K562 (cell line): ENCODE results near the gene GRK3. TPM values are rescaled to one million over a fixed set of nuclear protein-coding genes. Genes with fewer than 3 reads are reported as not detected.

Experiments
- ATAC-seq: fragments of 200-7000 bp; cut with Tn5 transposase; 3 replicates; pipeline ENCODE4 v1.9.1; 2020; ENCODE audit warnings: moderate library complexity
- BruUV-seq: library from RNA; stranded (reverse); fragments of 400-500 nt; replicated peaks from 2 replicates; lab custom pipeline; 2021; lab: Mats Ljungman, UMichigan
- CTCF ChIA-PET: fragments of 300-600 bp; formaldehyde crosslinking; extraction: SDS; loops from one replicate; lab custom pipeline; 2021; ENCODE audit warnings: low intra/inter-chr PET ratio; lab: Yijun Ruan, JAX
- POLR2A ChIA-PET: fragments of 300-600, 350-650 bp; sonication (Branson Sonifier 250); formaldehyde crosslinking; extraction: SDS; loops from one replicate; lab custom pipeline; 2021; ENCODE audit warnings: antibody characterized with exemption, inconsistent platforms; lab: Yijun Ruan, JAX
- DNase-seq, 4 experiments: peaks; one replicate each; pipeline versions ENCODE4 v3.0.0 to v3.0.0-alpha.2; 2011 to 2018; ENCODE audit warnings: low spot score in 3 of 4, mixed read lengths in 3 of 4; ENCODE audit errors: extremely low read depth in 1 of 4
- FAIRE-seq: peaks from 2 replicates; lab custom pipeline; 2011; peaks lifted over from hg19 to GRCh38; lab: Jason Lieb, UNC
- H2AFZ ChIP-seq: 2 replicates; pipeline ENCODE4 v1.6.0; 2011; ENCODE audit warnings: low read depth, low read length, control low read depth, inconsistent platforms
- H3K27ac ChIP-seq: fragments of 200-600 bp; 3 replicates; pipeline ENCODE4 v1.8.0; 2011; ENCODE audit warnings: low read depth, mild to moderate bottlenecking, control low read depth, inconsistent platforms, low read length, moderate library complexity, mixed read lengths; ENCODE audit errors: extremely low read depth
- H3K27me3 ChIP-seq, 2 experiments: fragments of 300-600 bp in 1 of 2; 2 replicates in 1 of 2; 3 replicates in 1 of 2; pipeline versions ENCODE4 v1.6.0 to v1.8.0; 2011; ENCODE audit warnings: inconsistent platforms in 2 of 2, low read length in 2 of 2, mild to moderate bottlenecking in 1 of 2, mixed read lengths in 1 of 2, moderate library complexity in 1 of 2; ENCODE audit not compliant: control insufficient read depth in 2 of 2, insufficient read depth in 2 of 2
- H3K36me3 ChIP-seq: fragments of 300-600 bp; 3 replicates; pipeline ENCODE4 v1.8.0; 2011; ENCODE audit warnings: mild to moderate bottlenecking, low read length, inconsistent platforms; ENCODE audit not compliant: control insufficient read depth, insufficient read depth
- H3K4me1 ChIP-seq, 2 experiments: fragments of 200-600 bp in 1 of 2; replicated peaks in 1 of 2; 2 replicates in 1 of 2; 3 replicates in 1 of 2; pipeline versions ENCODE4 v1.5.1 to v1.8.0; 2011; ENCODE audit warnings: inconsistent platforms in 2 of 2, low read length in 2 of 2, mild to moderate bottlenecking in 1 of 2, mixed read lengths in 1 of 2, moderate library complexity in 1 of 2; ENCODE audit not compliant: control insufficient read depth in 2 of 2, insufficient read depth in 2 of 2
- H3K4me2 ChIP-seq: 2 replicates; pipeline ENCODE4 v1.6.1; 2011; ENCODE audit warnings: low read length, control low read depth, inconsistent platforms, mixed read lengths; ENCODE audit not compliant: insufficient read depth
- H3K4me3 ChIP-seq: fragments of 200-600 bp; sonication (generic), shearing (Covaris generic); 2 replicates; pipeline ENCODE4 v1.5.1; 2016; ENCODE audit warnings: control low read depth, inconsistent platforms
- H3K79me2 ChIP-seq: fragments of 200-600 bp; 3 replicates; pipeline ENCODE4 v1.8.0; 2011; ENCODE audit warnings: low read length, inconsistent platforms; ENCODE audit not compliant: control insufficient read depth, insufficient read depth
- H3K9ac ChIP-seq, 2 experiments: 2 replicates each; pipeline versions ENCODE4 v1.6.0 to v1.6.1; 2011; ENCODE audit warnings: low read depth in 2 of 2, low read length in 2 of 2, control low read depth in 1 of 2, inconsistent platforms in 1 of 2, mild to moderate bottlenecking in 1 of 2, mixed read lengths in 1 of 2; ENCODE audit not compliant: insufficient read depth in 1 of 2
- H3K9me1 ChIP-seq: one replicate; pipeline ENCODE4 v1.6.0; 2011; ENCODE audit warnings: inconsistent platforms, mild to moderate bottlenecking, low read length, moderate library complexity; ENCODE audit not compliant: control insufficient read depth, insufficient read depth
- H3K9me3 ChIP-seq: replicated peaks from 2 replicates; pipeline ENCODE4 v1.5.1; 2011; ENCODE audit warnings: low read depth, low read length, inconsistent platforms; ENCODE audit not compliant: control insufficient read depth, insufficient read depth
- H4K20me1 ChIP-seq: replicated peaks from 2 replicates; pipeline ENCODE4 v1.6.1; 2011; ENCODE audit warnings: low read length, inconsistent platforms, mixed read lengths; ENCODE audit not compliant: control insufficient read depth, insufficient read depth
- ADNP ChIP-seq: fragments of 200-800 bp; sonication (Bioruptor generic); IDR thresholded peaks from 2 replicates; pipeline ENCODE4 v1.6.1; 2016; ENCODE audit warnings: missing genetic modification characterization, missing compliant biosample characterization
- ATF7 ChIP-seq: fragments of 450-650 bp; IDR thresholded peaks from 2 replicates; pipeline ENCODE4 v1.7.1; 2014; ENCODE audit warnings: mild to moderate bottlenecking, moderate library complexity
- CREM ChIP-seq: IDR thresholded peaks from 2 replicates; pipeline ENCODE4 v1.6.1; 2014; ENCODE audit warnings: antibody characterized with exemption, low read depth
- GABPB1 ChIP-seq: sonication (generic); formaldehyde crosslinking; IDR thresholded peaks from 2 replicates; pipeline ENCODE4 v1.8.0; 2022; ENCODE audit warnings: mild to moderate bottlenecking, missing genetic modification reagents
- KAT2B ChIP-seq: IDR thresholded peaks from one replicate; pipeline ENCODE4 v1.6.1; 2012; ENCODE audit warnings: low read depth, mild to moderate bottlenecking, control low read depth, inconsistent platforms, low read length, moderate library complexity
- KLF13 ChIP-seq: fragments of 450-650 bp; IDR thresholded peaks from 2 replicates; pipeline ENCODE4 v1.6.1; 2016; ENCODE audit warnings: missing genetic modification characterization, low read depth, mild to moderate bottlenecking, missing compliant biosample characterization, moderate library complexity, borderline replicate concordance
- MBD2 ChIP-seq: sonication (generic); IDR thresholded peaks from 2 replicates; pipeline ENCODE4 v1.6.1; 2016; ENCODE audit warnings: low read depth, borderline replicate concordance
- PCBP1 ChIP-seq: fragments of 200-400 bp; formaldehyde crosslinking; IDR thresholded peaks from 2 replicates; pipeline ENCODE4 v1.6.1; 2018; ENCODE audit warnings: mild to moderate bottlenecking, low read depth, low read length; ENCODE audit not compliant: poor library complexity, severe bottlenecking
- PTTG1 ChIP-seq: fragments of 450-650 bp; IDR thresholded peaks from 2 replicates; pipeline ENCODE4 v1.6.1; 2016; ENCODE audit warnings: low read depth, mild to moderate bottlenecking, missing genetic modification characterization, missing compliant biosample characterization
- PURB ChIP-seq: sonication (generic); formaldehyde crosslinking; IDR thresholded peaks from 2 replicates; pipeline ENCODE4 v1.9.0; 2021; ENCODE audit warnings: low read depth, mild to moderate bottlenecking, missing genetic modification reagents
- RNF2 ChIP-seq: sonication (generic); IDR thresholded peaks from 2 replicates; pipeline ENCODE4 v1.6.1; 2016
- SRSF3 ChIP-seq: fragments of 200-400 bp; formaldehyde crosslinking; IDR thresholded peaks from 2 replicates; pipeline ENCODE4 v1.6.1; 2016; ENCODE audit warnings: mild to moderate bottlenecking, low read length, moderate library complexity; ENCODE audit not compliant: insufficient read depth
- ZNF143 ChIP-seq: sonication (generic); formaldehyde crosslinking; IDR thresholded peaks from 2 replicates; pipeline ENCODE4 v1.9.0; 2022; ENCODE audit warnings: mild to moderate bottlenecking, missing genetic modification reagents
- ZNF551 ChIP-seq: fragments of 250-450 bp; sonication (Bioruptor Pico); IDR thresholded peaks from 2 replicates; pipeline ENCODE4 v1.5.0; 2021; ENCODE audit warnings: mild to moderate bottlenecking, moderate library complexity
- WGBS: fragments of 100-300 bp; shearing (Covaris generic); methylation state at CpG from one replicate; pipeline ENCODE4 v1.1.6; 2016; ENCODE audit warnings: low coverage, mixed read lengths; ENCODE audit not compliant: insufficient coverage; ENCODE audit errors: missing lambda C conversion rate; 5-methylcytosine and 5-hydroxymethylcytosine counted together
- in situ Hi-C: fragments of 300-500 bp; cut with MboI; formaldehyde crosslinking; loops from 4 replicates; pipeline ENCODE4 v1.15.0; 2018; ENCODE audit warnings: inconsistent platforms, mixed read lengths
- intact Hi-C: fragments of 100-400 bp; cut with micrococcal nuclease; formaldehyde crosslinking; loops from 2 replicates; pipeline ENCODE4 v1.14.2; 2022
- polyA plus RNA-seq, 8 experiments: library from polyadenylated mRNA; depleted of rRNA in 4 of 8; stranded (reverse) in 5 of 8; unstranded in 3 of 8; fragments of >200 nt; fragmentation: Nextera tagmentation in 2 of 8; fragmentation: Illumina TruSeq in 1 of 8; extraction: Ambion mirVana in 2 of 8; extraction: Trizol in 1 of 8; gene quantifications; 2 replicates each; pipeline versions ENCODE4 v1.2.1 to v1.2.3, GENCODE V29; 2011 to 2014; ENCODE audit warnings: inconsistent platforms in 1 of 8, missing spikeins in 1 of 8
- total RNA-seq, 7 experiments: library from RNA; depleted of rRNA in 6 of 7; stranded (reverse); fragments of >200 nt in 6 of 7; fragmentation: Illumina TruSeq in 2 of 7; extraction: Trizol in 2 of 7; gene quantifications; 2 replicates each; pipeline versions ENCODE4 v1.2.1 to v1.2.3, GENCODE V29; 2011 to 2021; ENCODE audit warnings: low replicate concordance in 1 of 7
- TF ChIP-seq, protein P1 (sequence below): sonication (generic); formaldehyde crosslinking; IDR thresholded peaks from 2 replicates; pipeline ENCODE4 v1.8.0; 2022; ENCODE audit warnings: mild to moderate bottlenecking, missing genetic modification reagents
- TF ChIP-seq, protein P2 (sequence below): sonication (generic); formaldehyde crosslinking; IDR thresholded peaks from 2 replicates; pipeline ENCODE4 v1.8.1; 2022; ENCODE audit warnings: missing genetic modification reagents
- TF ChIP-seq, protein P3 (sequence below): fragments of 200-800 bp; sonication (Bioruptor generic); IDR thresholded peaks from 2 replicates; pipeline ENCODE4 v1.6.1; 2017; ENCODE audit warnings: missing genetic modification characterization, missing compliant biosample characterization

Gene GRK3
- total and polyA plus RNA-seq, 9 of the 15 experiments (the other 6 are each of a cell fraction or from before 2014, with no cell fraction given), result 1.4 to 7.6 (median 3.6) TPM

DNA sequence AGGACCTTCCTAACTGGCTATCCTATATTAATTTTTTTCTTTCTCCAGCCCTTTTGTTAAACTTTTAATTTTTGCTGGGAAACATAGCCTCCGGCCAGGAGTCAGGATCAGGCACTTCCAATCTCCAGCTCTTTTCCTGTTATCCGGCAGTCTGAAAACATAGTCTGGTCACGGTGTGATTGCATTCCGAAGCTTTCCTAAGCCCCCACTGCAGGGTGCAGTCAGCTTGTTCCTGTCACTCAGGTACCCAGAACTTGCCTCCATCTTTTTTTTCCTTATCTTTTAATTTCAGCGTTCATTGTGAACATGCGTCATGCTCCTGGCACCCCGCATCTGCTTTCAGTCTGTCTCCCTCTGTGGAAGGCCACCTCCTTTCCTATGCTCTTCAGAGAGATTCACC, 59.4 kb downstream of the GRK3 start:
- ATAC-seq, result no peak
- POLR2A ChIA-PET, result no interaction called here
- H3K79me2 ChIP-seq, result no peaks in the 10 kb centered on the region
- no peak for TF ChIP-seq SRSF3
- no peak for TF ChIP-seq ZNF551 (CRISPR knock-in tag)
- TF ChIP-seq KAT2B, result no peak
- TF ChIP-seq, protein P1, sequence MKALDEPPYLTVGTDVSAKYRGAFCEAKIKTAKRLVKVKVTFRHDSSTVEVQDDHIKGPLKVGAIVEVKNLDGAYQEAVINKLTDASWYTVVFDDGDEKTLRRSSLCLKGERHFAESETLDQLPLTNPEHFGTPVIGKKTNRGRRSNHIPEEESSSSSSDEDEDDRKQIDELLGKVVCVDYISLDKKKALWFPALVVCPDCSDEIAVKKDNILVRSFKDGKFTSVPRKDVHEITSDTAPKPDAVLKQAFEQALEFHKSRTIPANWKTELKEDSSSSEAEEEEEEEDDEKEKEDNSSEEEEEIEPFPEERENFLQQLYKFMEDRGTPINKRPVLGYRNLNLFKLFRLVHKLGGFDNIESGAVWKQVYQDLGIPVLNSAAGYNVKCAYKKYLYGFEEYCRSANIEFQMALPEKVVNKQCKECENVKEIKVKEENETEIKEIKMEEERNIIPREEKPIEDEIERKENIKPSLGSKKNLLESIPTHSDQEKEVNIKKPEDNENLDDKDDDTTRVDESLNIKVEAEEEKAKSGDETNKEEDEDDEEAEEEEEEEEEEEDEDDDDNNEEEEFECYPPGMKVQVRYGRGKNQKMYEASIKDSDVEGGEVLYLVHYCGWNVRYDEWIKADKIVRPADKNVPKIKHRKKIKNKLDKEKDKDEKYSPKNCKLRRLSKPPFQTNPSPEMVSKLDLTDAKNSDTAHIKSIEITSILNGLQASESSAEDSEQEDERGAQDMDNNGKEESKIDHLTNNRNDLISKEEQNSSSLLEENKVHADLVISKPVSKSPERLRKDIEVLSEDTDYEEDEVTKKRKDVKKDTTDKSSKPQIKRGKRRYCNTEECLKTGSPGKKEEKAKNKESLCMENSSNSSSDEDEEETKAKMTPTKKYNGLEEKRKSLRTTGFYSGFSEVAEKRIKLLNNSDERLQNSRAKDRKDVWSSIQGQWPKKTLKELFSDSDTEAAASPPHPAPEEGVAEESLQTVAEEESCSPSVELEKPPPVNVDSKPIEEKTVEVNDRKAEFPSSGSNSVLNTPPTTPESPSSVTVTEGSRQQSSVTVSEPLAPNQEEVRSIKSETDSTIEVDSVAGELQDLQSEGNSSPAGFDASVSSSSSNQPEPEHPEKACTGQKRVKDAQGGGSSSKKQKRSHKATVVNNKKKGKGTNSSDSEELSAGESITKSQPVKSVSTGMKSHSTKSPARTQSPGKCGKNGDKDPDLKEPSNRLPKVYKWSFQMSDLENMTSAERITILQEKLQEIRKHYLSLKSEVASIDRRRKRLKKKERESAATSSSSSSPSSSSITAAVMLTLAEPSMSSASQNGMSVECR (CRISPR knock-in tag), result no peak
- TF ChIP-seq, protein P2, sequence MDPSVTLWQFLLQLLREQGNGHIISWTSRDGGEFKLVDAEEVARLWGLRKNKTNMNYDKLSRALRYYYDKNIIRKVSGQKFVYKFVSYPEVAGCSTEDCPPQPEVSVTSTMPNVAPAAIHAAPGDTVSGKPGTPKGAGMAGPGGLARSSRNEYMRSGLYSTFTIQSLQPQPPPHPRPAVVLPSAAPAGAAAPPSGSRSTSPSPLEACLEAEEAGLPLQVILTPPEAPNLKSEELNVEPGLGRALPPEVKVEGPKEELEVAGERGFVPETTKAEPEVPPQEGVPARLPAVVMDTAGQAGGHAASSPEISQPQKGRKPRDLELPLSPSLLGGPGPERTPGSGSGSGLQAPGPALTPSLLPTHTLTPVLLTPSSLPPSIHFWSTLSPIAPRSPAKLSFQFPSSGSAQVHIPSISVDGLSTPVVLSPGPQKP, result no peak
- TF ChIP-seq RNF2, result no peak
- no peak for TF ChIP-seq KLF13 (tag)
- no peak for TF ChIP-seq PCBP1
- no peak for TF ChIP-seq ATF7
- TF ChIP-seq GABPB1 (CRISPR knock-in tag), result no peak
- TF ChIP-seq CREM, result no peak
- no peak for TF ChIP-seq ADNP (tag)
- TF ChIP-seq PURB (CRISPR knock-in tag), result no peak
- TF ChIP-seq PTTG1, result no peak
- TF ChIP-seq MBD2, result no peak
- no peak for TF ChIP-seq ZNF143 (CRISPR knock-in tag)
- TF ChIP-seq, protein P3, sequence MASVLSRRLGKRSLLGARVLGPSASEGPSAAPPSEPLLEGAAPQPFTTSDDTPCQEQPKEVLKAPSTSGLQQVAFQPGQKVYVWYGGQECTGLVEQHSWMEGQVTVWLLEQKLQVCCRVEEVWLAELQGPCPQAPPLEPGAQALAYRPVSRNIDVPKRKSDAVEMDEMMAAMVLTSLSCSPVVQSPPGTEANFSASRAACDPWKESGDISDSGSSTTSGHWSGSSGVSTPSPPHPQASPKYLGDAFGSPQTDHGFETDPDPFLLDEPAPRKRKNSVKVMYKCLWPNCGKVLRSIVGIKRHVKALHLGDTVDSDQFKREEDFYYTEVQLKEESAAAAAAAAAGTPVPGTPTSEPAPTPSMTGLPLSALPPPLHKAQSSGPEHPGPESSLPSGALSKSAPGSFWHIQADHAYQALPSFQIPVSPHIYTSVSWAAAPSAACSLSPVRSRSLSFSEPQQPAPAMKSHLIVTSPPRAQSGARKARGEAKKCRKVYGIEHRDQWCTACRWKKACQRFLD, result no peak

More for the DNA sequence above, 59.4 kb downstream of the GRK3 start:
- DNase-seq, result no peak
- Histone ChIP-seq H3K27ac (no peak overlapping the region), H3K9me3 (no peaks in the 10 kb centered on the region), H2AFZ (no peak overlapping the region), H3K36me3 (no peaks in the 10 kb centered on the region), H3K4me1 (no peaks in the 10 kb centered on the region; a peak in 1 of 5 replicates), H3K9ac (no peak overlapping the region), H3K4me3 (no peak overlapping the region), H3K27me3 (no peaks in the 10 kb centered on the region), H3K9me1 (no peaks in the 10 kb centered on the region), H4K20me1 (no peaks in the 10 kb centered on the region; the same call in 1 of the 2 replicates), H3K4me2 (no peak overlapping the region)
- BruUV-seq, result no TSS peak
- in situ Hi-C loops (no loop called here), intact Hi-C loops (no loop called here)
- no peak for FAIRE-seq
- 69% methylated on average over 7 of the region's 7 CpGs for WGBS
- CTCF ChIA-PET, result no interaction called here
